ENCODE results near the gene FOXD2. TPM values are rescaled to one million over a fixed set of nuclear protein-coding genes. Genes with fewer than 3 reads are reported as not detected.

FOXD2 gene
- total RNA-seq, 2 experiments from 2014 or later: 0.11 to 0.18 TPM

- Mint-ChIP-seq H3K36me3 (ENCODE audit: low read depth) (no peaks in the 10 kb centered on the region), H3K4me3 (peak overlapping the region; percentile 50), H3K27ac (no peak overlapping the region), H3K9me3 (no peaks in the 10 kb centered on the region), H3K4me1 (ENCODE audit: low read depth) (peaks cover 6% of the 10 kb centered on the region), H3K27me3 (peaks cover 32% of the 10 kb centered on the region)
- ChIA-PET POLR2A (no interaction called here), CTCF (interaction anchor here (1.2 kb wide), 1 partner anchor 20 kb away, joined by 3 read pairs; no protein-coding TSS in a partner anchor)
- TF ChIP-seq CTCF (IDR thresholded peaks at IDR 0.05): no peak
- intact Hi-C loops (cut with micrococcal nuclease): no loop called here
- ATAC-seq (peak; percentile 53), DNase-seq (no peak)
Measured at GRCh38 chr1:47416319-47417169, 21.3 kb upstream of the FOXD2 start.

- no peak for TF ChIP-seq CTCF (IDR thresholded peaks at IDR 0.05)
- peaks cover 32% of the 10 kb centered on the region for H3K27me3 Mint-ChIP-seq
- H3K27ac Mint-ChIP-seq: no peak overlapping the region
- H3K9me3 Mint-ChIP-seq: no peaks in the 10 kb centered on the region
- DNase-seq (no peak), ATAC-seq (no peak)
- peaks cover 6% of the 10 kb centered on the region for H3K4me1 Mint-ChIP-seq (ENCODE audit: low read depth)
- H3K36me3 Mint-ChIP-seq (ENCODE audit: low read depth): no peaks in the 10 kb centered on the region
- ChIA-PET CTCF (interaction anchor here (0.9 to 4.3 kb wide), 4 partner anchors 19 to 293 kb away, joined by 3 to 21 read pairs (median 4); partner anchors contain the start of gene FOXD2), POLR2A (no interaction called here)
- intact Hi-C loops (cut with micrococcal nuclease): no loop called here
- H3K4me3 Mint-ChIP-seq: no peak overlapping the region
Measured at GRCh38 chr1:47417170-47418044, 20.4 kb upstream of the FOXD2 start.

GRCh38 chr1:47418122-47418521 lies 19.7 kb upstream of the FOXD2 start:
- ATAC-seq: no peak
- no peak for TF ChIP-seq CTCF (IDR thresholded peaks at IDR 0.05)
- CTCF ChIA-PET: interaction anchor here (1.2 to 4.3 kb wide), 2 partner anchors 20 to 292 kb away, joined by 4 to 21 read pairs; partner anchors contain the start of gene FOXD2
- Mint-ChIP-seq H3K9me3 (no peaks in the 10 kb centered on the region), H3K4me3 (no peak overlapping the region), H3K36me3 (ENCODE audit: low read depth) (no peaks in the 10 kb centered on the region), H3K27me3 (peaks cover 32% of the 10 kb centered on the region), H3K27ac (no peak overlapping the region), H3K4me1 (ENCODE audit: low read depth) (peaks cover 6% of the 10 kb centered on the region)
- DNase-seq: no peak
- POLR2A ChIA-PET: no interaction called here
- intact Hi-C loops (cut with micrococcal nuclease): no loop called here

GRCh38 chr1:47418681-47419325 lies 19.0 kb upstream of the FOXD2 start:
- ATAC-seq (no peak), DNase-seq (no peak)
- Mint-ChIP-seq H3K4me1 (ENCODE audit: low read depth) (peaks cover 6% of the 10 kb centered on the region), H3K9me3 (no peaks in the 10 kb centered on the region), H3K4me3 (no peak overlapping the region), H3K36me3 (ENCODE audit: low read depth) (no peaks in the 10 kb centered on the region), H3K27me3 (peaks cover 32% of the 10 kb centered on the region), H3K27ac (no peak overlapping the region)
- POLR2A ChIA-PET: interaction anchor here (1.4 to 1.5 kb wide), 2 partner anchors 17 to 240 kb away, joined by 3 to 5 read pairs; no protein-coding TSS in a partner anchor
- CTCF ChIA-PET: interaction anchor here (1.0 to 4.3 kb wide), 5 partner anchors 13 to 239 kb away, joined by 3 to 21 read pairs (median 7); partner anchors contain the start of gene FOXD2
- TF ChIP-seq CTCF (IDR thresholded peaks at IDR 0.05): no peak
- intact Hi-C loops (cut with micrococcal nuclease): no loop called here
